K562 (cell line): Measurements from ENCODE around the gene POLD1. TPM values are rescaled to one million over a fixed set of nuclear protein-coding genes. Genes with fewer than 3 reads are reported as not detected.
A peak's percentile ranks its signal among the peaks of the same experiment; 100 is the strongest.

Experiments used
- CBFA2T2 ChIP-seq: fragments of 450-650 bp; conservative IDR thresholded peaks from 2 replicates; pipeline ENCODE4 v1.6.1; 2017; ENCODE audit warnings: mild to moderate bottlenecking
- CBFA2T3 ChIP-seq: fragments of 450-650 bp; IDR thresholded peaks from 2 replicates; pipeline ENCODE4 v1.6.1; 2017
- DMBX1 ChIP-seq: fragments of 250-450 bp; sonication (Bioruptor Pico); IDR thresholded peaks from 2 replicates; pipeline ENCODE4 v1.8.0; 2022; ENCODE audit warnings: inconsistent platforms, mild to moderate bottlenecking, moderate library complexity, borderline replicate concordance
- GATAD2B ChIP-seq: fragments of 450-650 bp; IDR thresholded peaks from 2 replicates; pipeline ENCODE4 v1.6.1; 2017; ENCODE audit warnings: mild to moderate bottlenecking, borderline replicate concordance
- MCM2 ChIP-seq: fragments of 450-650 bp; IDR thresholded peaks from 2 replicates; pipeline ENCODE4 v1.6.1; 2017; ENCODE audit warnings: low read depth, mild to moderate bottlenecking
- SNRNP70 ChIP-seq: fragments of 200-400 bp; formaldehyde crosslinking; optimal IDR thresholded peaks from 2 replicates; pipeline ENCODE3; 2017; ENCODE audit warnings: low read depth, low read length
- TAF1 ChIP-seq: IDR thresholded peaks from 2 replicates; pipeline ENCODE4 v1.6.1; 2011; ENCODE audit warnings: mild to moderate bottlenecking, low read length, moderate library complexity; ENCODE audit not compliant: insufficient read depth, control insufficient read depth, severe bottlenecking; ENCODE audit errors: extremely low read depth
- ZBTB17 ChIP-seq: fragments of 450-650 bp; formaldehyde crosslinking; IDR thresholded peaks from 2 replicates; pipeline ENCODE4 v1.4.0; 2020; ENCODE audit warnings: mild to moderate bottlenecking
- ZNF311 ChIP-seq: fragments of 250-450 bp; sonication (Bioruptor Pico); IDR thresholded peaks from 2 replicates; pipeline ENCODE4 v1.4.0; 2020; ENCODE audit warnings: mild to moderate bottlenecking, moderate library complexity
- polyA plus RNA-seq, 8 experiments: library from polyadenylated mRNA; depleted of rRNA in 4 of 8; stranded (reverse) in 5 of 8; unstranded in 3 of 8; fragments of >200 nt; fragmentation: Nextera tagmentation in 2 of 8; fragmentation: Illumina TruSeq in 1 of 8; extraction: Ambion mirVana in 2 of 8; extraction: Trizol in 1 of 8; gene quantifications; 2 replicates each; pipeline versions ENCODE4 v1.2.1 to v1.2.3, GENCODE V29; 2011 to 2014; ENCODE audit warnings: inconsistent platforms in 1 of 8, missing spikeins in 1 of 8
- total RNA-seq, 7 experiments: library from RNA; depleted of rRNA in 6 of 7; stranded (reverse); fragments of >200 nt in 6 of 7; fragmentation: Illumina TruSeq in 2 of 7; extraction: Trizol in 2 of 7; gene quantifications; 2 replicates each; pipeline versions ENCODE4 v1.2.1 to v1.2.3, GENCODE V29; 2011 to 2021; ENCODE audit warnings: low replicate concordance in 1 of 7
- TF ChIP-seq, protein P1 (sequence below), 2 experiments: fragments of 450-650 bp; IDR thresholded peaks; 2 replicates each; pipeline ENCODE4 v1.6.1; 2016; ENCODE audit warnings: mild to moderate bottlenecking in 2 of 2, borderline replicate concordance in 1 of 2, low read depth in 1 of 2, moderate library complexity in 1 of 2
- TF ChIP-seq, protein P2 (sequence below): fragments of 450-650 bp; IDR thresholded peaks from 2 replicates; pipeline ENCODE4 v1.7.1; 2018; ENCODE audit warnings: mild to moderate bottlenecking, low read depth; ENCODE audit not compliant: partially characterized antibody
- TF ChIP-seq, protein P3 (sequence below): fragments of 450-650 bp; IDR thresholded peaks from 2 replicates; pipeline ENCODE4 v1.7.0; 2016; ENCODE audit warnings: borderline replicate concordance
- TF ChIP-seq, protein P4 (sequence below): fragments of 250-450 bp; sonication (Bioruptor Pico); IDR thresholded peaks from 2 replicates; pipeline ENCODE4 v1.9.0; 2021; ENCODE audit warnings: mild to moderate bottlenecking

The POLD1 gene
- total and polyA plus RNA-seq, 9 of the 15 experiments (the other 6 are each of a cell fraction or from before 2014, with no cell fraction given): 1.3 to 312 (median 47.8) TPM

DNA sequence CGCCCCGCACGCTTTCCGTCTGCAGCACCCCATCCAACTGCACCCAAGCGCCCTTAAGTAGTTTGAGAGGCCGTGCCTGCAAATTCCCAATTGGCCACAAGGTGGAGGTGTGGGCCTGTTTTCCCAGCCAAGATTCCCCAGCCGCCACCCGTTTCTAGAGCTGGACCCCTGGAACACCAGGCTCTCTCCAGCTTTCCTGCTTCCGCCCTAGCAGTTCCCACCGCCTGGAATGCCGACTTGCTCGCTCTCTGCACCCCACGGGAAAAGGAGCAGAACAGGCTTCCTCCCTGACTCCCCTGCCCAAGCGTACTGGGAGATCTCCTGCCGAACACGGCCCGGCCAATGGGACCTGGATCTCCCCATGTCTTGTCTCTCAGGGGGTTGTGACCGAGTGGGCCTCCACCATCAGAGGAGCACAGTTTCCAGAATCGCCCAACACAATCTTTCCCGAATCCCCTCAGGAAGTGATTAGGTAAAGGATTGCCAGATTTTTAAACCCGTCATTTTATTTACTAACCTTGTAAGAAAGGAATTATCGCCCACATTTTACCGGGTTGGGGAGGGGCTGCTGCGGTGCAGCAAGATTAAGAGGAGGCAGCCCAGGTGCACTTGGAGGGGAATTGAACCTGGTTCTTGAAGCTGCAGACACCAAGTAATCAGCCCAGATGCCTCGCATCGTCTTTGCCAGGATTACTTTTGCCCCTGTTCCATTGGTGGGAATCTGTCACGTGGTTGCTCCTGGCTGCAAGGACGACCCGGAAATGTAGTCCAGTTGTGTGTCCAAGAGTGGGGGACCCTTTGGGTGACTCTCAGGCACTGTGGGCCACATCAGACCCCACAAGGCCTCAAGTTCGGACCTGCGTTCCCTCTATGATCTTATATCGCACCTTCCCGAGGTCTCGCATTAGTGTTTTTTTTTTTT is 15.2 kb upstream of the POLD1 start (continued):
- TF ChIP-seq, protein P1, sequence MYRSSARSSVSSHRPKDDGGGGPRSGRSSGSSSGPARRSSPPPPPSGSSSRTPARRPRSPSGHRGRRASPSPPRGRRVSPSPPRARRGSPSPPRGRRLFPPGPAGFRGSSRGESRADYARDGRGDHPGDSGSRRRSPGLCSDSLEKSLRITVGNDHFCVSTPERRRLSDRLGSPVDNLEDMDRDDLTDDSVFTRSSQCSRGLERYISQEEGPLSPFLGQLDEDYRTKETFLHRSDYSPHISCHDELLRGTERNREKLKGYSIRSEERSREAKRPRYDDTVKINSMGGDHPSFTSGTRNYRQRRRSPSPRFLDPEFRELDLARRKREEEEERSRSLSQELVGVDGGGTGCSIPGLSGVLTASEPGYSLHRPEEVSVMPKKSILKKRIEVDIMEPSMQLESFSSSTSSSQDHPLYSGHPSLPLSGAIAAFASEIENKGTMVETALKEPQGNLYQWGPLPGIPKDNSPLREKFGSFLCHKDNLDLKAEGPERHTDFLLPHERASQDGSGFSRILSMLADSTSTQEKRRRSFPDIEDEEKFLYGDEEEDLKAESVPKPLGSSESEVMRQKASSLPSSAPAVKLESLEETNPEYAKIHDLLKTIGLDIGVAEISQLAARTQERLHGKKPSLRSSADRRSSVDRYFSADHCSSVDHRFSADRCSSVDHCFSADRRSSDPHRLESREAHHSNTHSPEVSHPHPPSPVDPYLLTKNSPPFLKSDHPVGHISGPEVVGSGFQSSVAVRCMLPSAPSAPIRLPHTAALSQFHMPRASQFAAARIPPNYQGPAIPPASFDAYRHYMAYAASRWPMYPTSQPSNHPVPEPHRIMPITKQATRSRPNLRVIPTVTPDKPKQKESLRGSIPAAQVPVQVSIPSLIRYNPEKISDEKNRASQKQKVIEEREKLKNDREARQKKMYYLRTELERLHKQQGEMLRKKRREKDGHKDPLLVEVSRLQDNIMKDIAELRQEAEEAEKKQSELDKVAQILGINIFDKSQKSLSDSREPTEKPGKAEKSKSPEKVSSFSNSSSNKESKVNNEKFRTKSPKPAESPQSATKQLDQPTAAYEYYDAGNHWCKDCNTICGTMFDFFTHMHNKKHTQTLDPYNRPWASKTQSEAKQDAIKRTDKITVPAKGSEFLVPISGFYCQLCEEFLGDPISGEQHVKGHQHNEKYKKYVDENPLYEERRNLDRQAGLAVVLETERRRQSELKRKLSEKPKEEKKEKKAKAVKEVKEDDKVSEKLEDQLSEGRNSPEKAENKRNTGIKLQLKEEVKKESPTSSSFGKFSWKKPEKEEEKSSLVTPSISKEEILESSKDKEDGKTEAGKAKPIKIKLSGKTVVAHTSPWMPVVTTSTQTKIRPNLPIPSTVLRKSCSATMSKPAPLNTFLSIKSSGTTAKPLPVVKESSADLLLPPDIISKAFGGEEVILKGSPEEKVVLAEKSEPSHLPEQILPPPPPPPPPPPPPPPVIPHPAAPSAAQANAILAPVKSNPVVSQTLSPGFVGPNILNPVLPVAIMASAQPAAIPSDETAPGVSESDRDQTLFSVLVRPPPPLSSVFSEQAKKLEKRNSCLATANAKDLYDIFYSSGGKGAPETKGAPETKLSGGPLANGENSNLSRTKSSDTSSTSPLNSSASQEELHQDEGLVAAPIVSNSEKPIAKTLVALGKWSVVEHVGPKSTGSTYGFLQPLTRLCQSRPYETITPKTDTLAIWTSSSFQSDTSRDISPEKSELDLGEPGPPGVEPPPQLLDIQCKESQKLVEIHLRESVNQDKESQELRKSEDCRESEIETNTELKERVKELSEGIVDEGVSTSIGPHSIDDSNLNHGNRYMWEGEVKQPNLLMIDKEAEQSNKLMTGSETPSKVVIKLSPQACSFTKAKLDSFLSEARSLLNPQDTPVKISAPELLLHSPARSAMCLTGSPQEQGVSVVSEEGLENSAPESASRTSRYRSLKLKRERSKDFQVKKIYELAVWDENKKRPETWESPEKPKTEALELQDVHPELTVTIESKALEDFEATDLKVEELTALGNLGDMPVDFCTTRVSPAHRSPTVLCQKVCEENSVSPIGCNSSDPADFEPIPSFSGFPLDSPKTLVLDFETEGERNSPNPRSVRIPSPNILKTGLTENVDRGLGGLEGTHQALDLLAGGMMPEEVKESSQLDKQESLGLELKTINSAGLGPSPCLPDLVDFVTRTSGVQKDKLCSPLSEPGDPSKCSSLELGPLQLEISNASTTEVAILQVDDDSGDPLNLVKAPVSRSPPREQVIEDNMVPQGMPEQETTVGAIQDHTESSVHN (IDR thresholded peaks at IDR 0.05; ENCODE audit: borderline replicate concordance in 1 of 2, low read depth in 1 of 2): no peak
- TF ChIP-seq, protein P2, sequence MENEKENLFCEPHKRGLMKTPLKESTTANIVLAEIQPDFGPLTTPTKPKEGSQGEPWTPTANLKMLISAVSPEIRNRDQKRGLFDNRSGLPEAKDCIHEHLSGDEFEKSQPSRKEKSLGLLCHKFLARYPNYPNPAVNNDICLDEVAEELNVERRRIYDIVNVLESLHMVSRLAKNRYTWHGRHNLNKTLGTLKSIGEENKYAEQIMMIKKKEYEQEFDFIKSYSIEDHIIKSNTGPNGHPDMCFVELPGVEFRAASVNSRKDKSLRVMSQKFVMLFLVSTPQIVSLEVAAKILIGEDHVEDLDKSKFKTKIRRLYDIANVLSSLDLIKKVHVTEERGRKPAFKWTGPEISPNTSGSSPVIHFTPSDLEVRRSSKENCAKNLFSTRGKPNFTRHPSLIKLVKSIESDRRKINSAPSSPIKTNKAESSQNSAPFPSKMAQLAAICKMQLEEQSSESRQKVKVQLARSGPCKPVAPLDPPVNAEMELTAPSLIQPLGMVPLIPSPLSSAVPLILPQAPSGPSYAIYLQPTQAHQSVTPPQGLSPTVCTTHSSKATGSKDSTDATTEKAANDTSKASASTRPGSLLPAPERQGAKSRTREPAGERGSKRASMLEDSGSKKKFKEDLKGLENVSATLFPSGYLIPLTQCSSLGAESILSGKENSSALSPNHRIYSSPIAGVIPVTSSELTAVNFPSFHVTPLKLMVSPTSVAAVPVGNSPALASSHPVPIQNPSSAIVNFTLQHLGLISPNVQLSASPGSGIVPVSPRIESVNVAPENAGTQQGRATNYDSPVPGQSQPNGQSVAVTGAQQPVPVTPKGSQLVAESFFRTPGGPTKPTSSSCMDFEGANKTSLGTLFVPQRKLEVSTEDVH: no peak
- TF ChIP-seq CBFA2T3: no peak; the same call in 1 of the 2 replicates
- TF ChIP-seq, protein P3, sequence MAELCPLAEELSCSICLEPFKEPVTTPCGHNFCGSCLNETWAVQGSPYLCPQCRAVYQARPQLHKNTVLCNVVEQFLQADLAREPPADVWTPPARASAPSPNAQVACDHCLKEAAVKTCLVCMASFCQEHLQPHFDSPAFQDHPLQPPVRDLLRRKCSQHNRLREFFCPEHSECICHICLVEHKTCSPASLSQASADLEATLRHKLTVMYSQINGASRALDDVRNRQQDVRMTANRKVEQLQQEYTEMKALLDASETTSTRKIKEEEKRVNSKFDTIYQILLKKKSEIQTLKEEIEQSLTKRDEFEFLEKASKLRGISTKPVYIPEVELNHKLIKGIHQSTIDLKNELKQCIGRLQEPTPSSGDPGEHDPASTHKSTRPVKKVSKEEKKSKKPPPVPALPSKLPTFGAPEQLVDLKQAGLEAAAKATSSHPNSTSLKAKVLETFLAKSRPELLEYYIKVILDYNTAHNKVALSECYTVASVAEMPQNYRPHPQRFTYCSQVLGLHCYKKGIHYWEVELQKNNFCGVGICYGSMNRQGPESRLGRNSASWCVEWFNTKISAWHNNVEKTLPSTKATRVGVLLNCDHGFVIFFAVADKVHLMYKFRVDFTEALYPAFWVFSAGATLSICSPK: no peak
- no peak for TF ChIP-seq MCM2
- no peak for TF ChIP-seq SNRNP70
- TF ChIP-seq DMBX1 (CRISPR knock-in tag): no peak
- TF ChIP-seq ZBTB17: no peak
- peak; percentile 47 for TF ChIP-seq TAF1
- peak; percentile 80 for TF ChIP-seq CBFA2T2
- no peak for TF ChIP-seq ZNF311 (CRISPR knock-in tag)
- TF ChIP-seq GATAD2B: no peak
- TF ChIP-seq, protein P4, sequence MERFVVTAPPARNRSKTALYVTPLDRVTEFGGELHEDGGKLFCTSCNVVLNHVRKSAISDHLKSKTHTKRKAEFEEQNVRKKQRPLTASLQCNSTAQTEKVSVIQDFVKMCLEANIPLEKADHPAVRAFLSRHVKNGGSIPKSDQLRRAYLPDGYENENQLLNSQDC (CRISPR knock-in tag): no peak
